AG04450 (cell line): ENCODE results near the gene SPIRE1. TPM values are rescaled to one million over a fixed set of nuclear protein-coding genes. Genes with fewer than 3 reads are reported as not detected.

ENCODE experiments used
- CTCF ChIA-PET: fragments of 300-600, 350-600 bp; formaldehyde crosslinking; extraction: SDS; loops from one replicate; lab custom pipeline; 2022; ENCODE audit warnings: antibody characterized with exemption, inconsistent platforms; lab: Charles Lee
- POLR2A ChIA-PET: fragments of 350-600 bp; formaldehyde crosslinking; extraction: SDS; loops from one replicate; lab custom pipeline; 2021; ENCODE audit warnings: antibody characterized with exemption, inconsistent platforms; lab: Yijun Ruan, JAX
- DNase-seq: peaks from one replicate; pipeline ENCODE4 v3.0.0-alpha.2; 2011; ENCODE audit warnings: low read depth, low spot score
- H3K27ac ChIP-seq: one replicate; pipeline ENCODE4 v1.5.1; 2012; ENCODE audit warnings: low read depth, low read length, control low read depth
- H3K27me3 ChIP-seq: one replicate; pipeline ENCODE4 v1.6.0; 2012; ENCODE audit warnings: low read length; ENCODE audit not compliant: control insufficient read depth, insufficient read depth
- H3K4me3 ChIP-seq: 2 replicates; pipeline ENCODE4 v1.5.1; 2011; ENCODE audit warnings: mild to moderate bottlenecking, low read depth, low read length, control low read depth
- H3K9me3 ChIP-seq: 2 replicates; pipeline ENCODE4 v1.5.1; 2012; ENCODE audit warnings: low read length; ENCODE audit not compliant: control insufficient read depth, insufficient read depth
- CTCF ChIP-seq: IDR thresholded peaks from 2 replicates; pipeline ENCODE4 v1.5.1; 2011; ENCODE audit warnings: low read depth, low read length, control low read depth, inconsistent platforms
- polyA plus RNA-seq: library from polyadenylated mRNA; depleted of rRNA; stranded (reverse); fragments of >200 nt; gene quantifications from 2 replicates; pipeline ENCODE4 v1.2.3, GENCODE V29; 2011

SPIRE1 gene
- polyA plus RNA-seq, 1 experiment = 22.2 TPM

GRCh38 chr18:12431561-12431960 lies 226.3 kb downstream of the SPIRE1 start:
- Histone ChIP-seq H3K27ac (no peak overlapping the region), H3K9me3 (peaks cover 11% of the 10 kb centered on the region), H3K27me3 (no peaks in the 10 kb centered on the region), H3K4me3 (no peak overlapping the region)
- CTCF ChIA-PET = no interaction called here
- DNase-seq = no peak
- no peak for TF ChIP-seq CTCF
- POLR2A ChIA-PET = no interaction called here

- ChIA-PET CTCF (no interaction called here), POLR2A (no interaction called here)
- DNase-seq = no peak
- H3K4me3 ChIP-seq = no peak overlapping the region
- peaks cover 11% of the 10 kb centered on the region for H3K9me3 ChIP-seq
- no peaks in the 10 kb centered on the region for H3K27me3 ChIP-seq
- no peak overlapping the region for H3K27ac ChIP-seq
- TF ChIP-seq CTCF = no peak
These were observed 227.5 kb downstream of the SPIRE1 start for GRCh38 chr18:12430137-12430990.

- ChIA-PET POLR2A (interaction anchor here (1.4 kb wide), 1 partner anchor 22 kb away, joined by 3 read pairs; the partner anchor contains the start of gene PRELID3A), CTCF (no interaction called here)
- H3K9me3 ChIP-seq = peaks cover 11% of the 10 kb centered on the region
- DNase-seq = no peak
- no peak overlapping the region for H3K27ac ChIP-seq
- no peaks in the 10 kb centered on the region for H3K27me3 ChIP-seq
- no peak overlapping the region for H3K4me3 ChIP-seq
- no peak for TF ChIP-seq CTCF
These were observed 228.4 kb downstream of the SPIRE1 start for GRCh38 chr18:12429556-12429955.

- CTCF ChIA-PET = no interaction called here
These were observed 229.0 kb downstream of the SPIRE1 start for GRCh38 chr18:12428923-12429322.

More at GRCh38 chr18:12428923-12429322, 229.0 kb downstream of the SPIRE1 start:
- no peaks in the 10 kb centered on the region for H3K27me3 ChIP-seq
- POLR2A ChIA-PET = interaction anchor here (1.4 kb wide), 1 partner anchor 21 kb away, joined by 3 read pairs; the partner anchor contains the start of gene PRELID3A
- no peak for TF ChIP-seq CTCF
- no peak for DNase-seq
- H3K27ac ChIP-seq = no peak overlapping the region
- H3K4me3 ChIP-seq = no peak overlapping the region
- peaks cover 11% of the 10 kb centered on the region for H3K9me3 ChIP-seq
